K562 (cell line): ENCODE measurements around the gene PDE3A.

ENCODE experiments used
- CEBPB ChIP-seq: fragments of 450-650 bp; IDR thresholded peaks from 2 replicates; pipeline ENCODE4 v1.6.1; 2016; ENCODE audit warnings: missing genetic modification characterization, missing compliant biosample characterization
- EP300 ChIP-seq: IDR thresholded peaks from 2 replicates; pipeline ENCODE4 v1.6.1; 2012; ENCODE audit warnings: low read length, improper control_type of control experiment
- HNRNPK ChIP-seq: fragments of 200-400 bp; formaldehyde crosslinking; IDR thresholded peaks from one replicate; pipeline ENCODE4 v1.6.1; 2018; ENCODE audit warnings: mild to moderate bottlenecking, low read depth, low read length; ENCODE audit not compliant: poor library complexity, severe bottlenecking
- MTA3 ChIP-seq: fragments of 450-650 bp; formaldehyde crosslinking; IDR thresholded peaks from 2 replicates; pipeline ENCODE4 v1.6.1; 2017; ENCODE audit warnings: mild to moderate bottlenecking, borderline replicate concordance
- MYC ChIP-seq, 2 experiments: fragments of 250-450 bp in 1 of 2; sonication (Bioruptor Pico) in 1 of 2; IDR thresholded peaks; 2 replicates each; pipeline versions ENCODE4 v1.5.1 to v1.6.1; 2012 to 2021; ENCODE audit warnings: low read depth in 2 of 2, borderline replicate concordance in 1 of 2, improper control_type of control experiment in 1 of 2, low read length in 1 of 2, mild to moderate bottlenecking in 1 of 2, moderate library complexity in 1 of 2
- NFRKB ChIP-seq: fragments of 450-650 bp; IDR thresholded peaks from 2 replicates; pipeline ENCODE4 v1.6.1; 2016; ENCODE audit warnings: low read depth
- POLR2AphosphoS5 ChIP-seq: IDR thresholded peaks from 2 replicates; pipeline ENCODE4 v1.6.1; 2011; ENCODE audit warnings: mild to moderate bottlenecking, low read depth, low read length, moderate library complexity; ENCODE audit not compliant: control insufficient read depth, insufficient read depth
- PRPF4 ChIP-seq: fragments of 200-400 bp; formaldehyde crosslinking; IDR thresholded peaks from one replicate; pipeline ENCODE4 v1.6.1; 2017; ENCODE audit warnings: low read length, low read depth, mild to moderate bottlenecking; ENCODE audit not compliant: insufficient read depth, poor library complexity, severe bottlenecking
- SMAD1 ChIP-seq: fragments of 150-350 bp; IDR thresholded peaks from 2 replicates; pipeline ENCODE4 v1.6.1; 2014; ENCODE audit warnings: low read length, low read depth; ENCODE audit not compliant: partially characterized antibody
- SMAD4 ChIP-seq: fragments of 250-450 bp; sonication (Bioruptor Pico); conservative IDR thresholded peaks from 2 replicates; pipeline ENCODE4 v1.8.0; 2021; ENCODE audit warnings: inconsistent platforms, mild to moderate bottlenecking, moderate library complexity
- ZNF174 ChIP-seq: fragments of 250-450 bp; sonication (Bioruptor Pico); IDR thresholded peaks from 2 replicates; pipeline ENCODE4 v1.4.0; 2020; ENCODE audit warnings: mild to moderate bottlenecking
- TF ChIP-seq, protein P1 (sequence below), 2 experiments: IDR thresholded peaks; 2 replicates each; pipeline ENCODE4 v1.6.1; 2011; ENCODE audit warnings: borderline replicate concordance in 1 of 2, control low read depth in 1 of 2, low read depth in 1 of 2, low read length in 1 of 2, mild to moderate bottlenecking in 1 of 2, mixed read lengths in 1 of 2, moderate library complexity in 1 of 2; ENCODE audit not compliant: insufficient read depth in 1 of 2, insufficient read length in 1 of 2, poor library complexity in 1 of 2, severe bottlenecking in 1 of 2; ENCODE audit errors: extremely low read depth in 1 of 2
- TF ChIP-seq, protein P2 (sequence below): sonication (generic); formaldehyde crosslinking; IDR thresholded peaks from 2 replicates; pipeline ENCODE4 v1.4.0; 2020; ENCODE audit warnings: mild to moderate bottlenecking, missing genetic modification reagents

DNA sequence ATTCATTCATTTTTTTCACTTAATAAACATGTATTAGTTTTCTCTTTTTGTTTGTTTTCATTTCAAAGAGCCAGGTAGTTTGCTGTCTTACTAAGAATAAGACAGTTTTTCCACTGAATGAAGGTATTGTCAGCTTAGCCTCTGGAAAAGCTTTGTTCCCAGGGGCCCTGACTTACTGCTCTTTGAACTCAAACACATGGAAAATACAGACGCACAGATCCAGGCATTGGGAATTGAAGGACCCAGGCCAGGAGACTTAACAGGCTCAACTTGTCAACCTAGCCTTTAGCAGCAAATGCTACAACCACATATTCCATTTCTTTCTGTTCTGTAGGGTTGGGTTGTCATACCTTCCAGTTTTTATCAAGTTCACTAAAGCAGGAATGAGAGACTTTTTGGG lies 288.3 kb downstream of the PDE3A start:
- TF ChIP-seq NFRKB (no peak), CEBPB (tag) (no peak), POLR2AphosphoS5 (no peak), MTA3 (no peak), MYC (IDR thresholded peaks at IDR 0.05; ENCODE audit: low read depth, low read length) (no peak), MYC (CRISPR knock-in tag; IDR thresholded peaks at IDR 0.05; ENCODE audit: borderline replicate concordance, low read depth) (no peak), SMAD1 (no peak), SMAD4 (CRISPR knock-in tag) (no peak), EP300 (no peak), PRPF4 (no peak), HNRNPK (no peak), ZNF174 (CRISPR knock-in tag) (no peak)
- TF ChIP-seq, protein P1, sequence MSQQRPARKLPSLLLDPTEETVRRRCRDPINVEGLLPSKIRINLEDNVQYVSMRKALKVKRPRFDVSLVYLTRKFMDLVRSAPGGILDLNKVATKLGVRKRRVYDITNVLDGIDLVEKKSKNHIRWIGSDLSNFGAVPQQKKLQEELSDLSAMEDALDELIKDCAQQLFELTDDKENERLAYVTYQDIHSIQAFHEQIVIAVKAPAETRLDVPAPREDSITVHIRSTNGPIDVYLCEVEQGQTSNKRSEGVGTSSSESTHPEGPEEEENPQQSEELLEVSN (IDR thresholded peaks at IDR 0.05; ENCODE audit: borderline replicate concordance in 1 of 2, extremely low read depth in 1 of 2, insufficient read depth in 1 of 2, insufficient read length in 1 of 2, low read depth in 1 of 2, low read length in 1 of 2, poor library complexity in 1 of 2, severe bottlenecking in 1 of 2): no peak
- TF ChIP-seq, protein P2, sequence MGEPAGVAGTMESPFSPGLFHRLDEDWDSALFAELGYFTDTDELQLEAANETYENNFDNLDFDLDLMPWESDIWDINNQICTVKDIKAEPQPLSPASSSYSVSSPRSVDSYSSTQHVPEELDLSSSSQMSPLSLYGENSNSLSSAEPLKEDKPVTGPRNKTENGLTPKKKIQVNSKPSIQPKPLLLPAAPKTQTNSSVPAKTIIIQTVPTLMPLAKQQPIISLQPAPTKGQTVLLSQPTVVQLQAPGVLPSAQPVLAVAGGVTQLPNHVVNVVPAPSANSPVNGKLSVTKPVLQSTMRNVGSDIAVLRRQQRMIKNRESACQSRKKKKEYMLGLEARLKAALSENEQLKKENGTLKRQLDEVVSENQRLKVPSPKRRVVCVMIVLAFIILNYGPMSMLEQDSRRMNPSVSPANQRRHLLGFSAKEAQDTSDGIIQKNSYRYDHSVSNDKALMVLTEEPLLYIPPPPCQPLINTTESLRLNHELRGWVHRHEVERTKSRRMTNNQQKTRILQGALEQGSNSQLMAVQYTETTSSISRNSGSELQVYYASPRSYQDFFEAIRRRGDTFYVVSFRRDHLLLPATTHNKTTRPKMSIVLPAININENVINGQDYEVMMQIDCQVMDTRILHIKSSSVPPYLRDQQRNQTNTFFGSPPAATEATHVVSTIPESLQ (CRISPR knock-in tag): no peak
